ENCODE measurements around the gene BPGM.
"Not testable (repeated sequence)": the region's sequence is repeated elsewhere in the genome, so short reads cannot be mapped to it uniquely, and the experiment has no call there.

BPGM gene

GRCh38 chr7:134660961-134661376 lies 14.3 kb downstream of the BPGM start:
- Mint-ChIP-seq H3K9me3 (peaks cover 7% of the 10 kb centered on the region), H3K4me1 (ENCODE audit: low read depth) (peaks cover 10% of the 10 kb centered on the region), H3K27ac (no peak overlapping the region), H3K36me3 (ENCODE audit: low read depth) (peaks cover 62% of the 10 kb centered on the region), H3K4me3 (no peak overlapping the region), H3K27me3 (no peaks in the 10 kb centered on the region)
- intact Hi-C loops (cut with micrococcal nuclease): no loop called here

- Mint-ChIP-seq H3K9me3 (no peaks in the 10 kb centered on the region), H3K27me3 (no peaks in the 10 kb centered on the region), H3K27ac (no peak overlapping the region), H3K4me3 (no peak overlapping the region), H3K36me3 (ENCODE audit: low read depth) (peaks cover 68% of the 10 kb centered on the region), H3K4me1 (ENCODE audit: low read depth) (peaks cover 10% of the 10 kb centered on the region)
- intact Hi-C loops (cut with micrococcal nuclease): no loop called here
These were observed 15.7 kb downstream of the BPGM start for GRCh38 chr7:134662166-134662870.

GRCh38 chr7:134662871-134663205 lies 16.2 kb downstream of the BPGM start:
- Mint-ChIP-seq H3K9me3 (no peaks in the 10 kb centered on the region), H3K36me3 (ENCODE audit: low read depth) (peaks cover 68% of the 10 kb centered on the region), H3K4me1 (ENCODE audit: low read depth) (peaks cover 5% of the 10 kb centered on the region), H3K27me3 (no peaks in the 10 kb centered on the region), H3K4me3 (no peak overlapping the region), H3K27ac (no peak overlapping the region)
- intact Hi-C loops (cut with micrococcal nuclease): no loop called here

GRCh38 chr7:134665045-134665444 lies 18.4 kb downstream of the BPGM start:
- H3K27ac Mint-ChIP-seq; H3K4me3 Mint-ChIP-seq; H3K9me3 Mint-ChIP-seq; intact Hi-C loops (cut with micrococcal nuclease); H3K27me3 Mint-ChIP-seq: not testable (repeated sequence)
- peaks cover 50% of the 10 kb centered on the region for H3K36me3 Mint-ChIP-seq (ENCODE audit: low read depth)
- H3K4me1 Mint-ChIP-seq (ENCODE audit: low read depth): peaks cover 17% of the 10 kb centered on the region

- no peak overlapping the region for H3K27ac Mint-ChIP-seq
- H3K4me1 Mint-ChIP-seq (ENCODE audit: low read depth): peaks cover 14% of the 10 kb centered on the region
- no peaks in the 10 kb centered on the region for H3K27me3 Mint-ChIP-seq
- intact Hi-C loops (cut with micrococcal nuclease): no loop called here
- no peaks in the 10 kb centered on the region for H3K9me3 Mint-ChIP-seq
- H3K4me3 Mint-ChIP-seq: no peak overlapping the region
- peaks cover 28% of the 10 kb centered on the region for H3K36me3 Mint-ChIP-seq (ENCODE audit: low read depth)
These were observed 21.2 kb downstream of the BPGM start for GRCh38 chr7:134667899-134668298.

- Mint-ChIP-seq H3K9me3 (no peaks in the 10 kb centered on the region), H3K27ac (no peak overlapping the region), H3K27me3 (no peaks in the 10 kb centered on the region), H3K4me3 (no peak overlapping the region), H3K36me3 (ENCODE audit: low read depth) (peaks cover 15% of the 10 kb centered on the region), H3K4me1 (ENCODE audit: low read depth) (peaks cover 14% of the 10 kb centered on the region)
- intact Hi-C loops (cut with micrococcal nuclease): no loop called here
These were observed 22.7 kb downstream of the BPGM start for GRCh38 chr7:134669388-134669787.

- Mint-ChIP-seq H3K9me3 (no peaks in the 10 kb centered on the region), H3K4me1 (ENCODE audit: low read depth) (peaks cover 14% of the 10 kb centered on the region), H3K27ac (no peak overlapping the region), H3K4me3 (no peak overlapping the region), H3K36me3 (ENCODE audit: low read depth) (peaks cover 10% of the 10 kb centered on the region), H3K27me3 (no peaks in the 10 kb centered on the region)
- intact Hi-C loops (cut with micrococcal nuclease): no loop called here
These were observed 23.3 kb downstream of the BPGM start for GRCh38 chr7:134669845-134670373.

GRCh38 chr7:134671609-134672008 lies 25.0 kb downstream of the BPGM start:
- H3K4me3 Mint-ChIP-seq: no peak overlapping the region
- intact Hi-C loops (cut with micrococcal nuclease): no loop called here
- H3K9me3 Mint-ChIP-seq: no peaks in the 10 kb centered on the region
- peaks cover 14% of the 10 kb centered on the region for H3K4me1 Mint-ChIP-seq (ENCODE audit: low read depth)
- H3K36me3 Mint-ChIP-seq (ENCODE audit: low read depth): no peaks in the 10 kb centered on the region
- H3K27ac Mint-ChIP-seq: no peak overlapping the region
- H3K27me3 Mint-ChIP-seq: no peaks in the 10 kb centered on the region

- H3K27me3 Mint-ChIP-seq: no peaks in the 10 kb centered on the region
- no peaks in the 10 kb centered on the region for H3K9me3 Mint-ChIP-seq
- H3K4me1 Mint-ChIP-seq (ENCODE audit: low read depth): peaks cover 7% of the 10 kb centered on the region
- intact Hi-C loops (cut with micrococcal nuclease): no loop called here
- no peak overlapping the region for H3K4me3 Mint-ChIP-seq
- H3K27ac Mint-ChIP-seq: no peak overlapping the region
- H3K36me3 Mint-ChIP-seq (ENCODE audit: low read depth): peaks cover 10% of the 10 kb centered on the region
These were observed 27.8 kb downstream of the BPGM start for GRCh38 chr7:134674424-134674823.

GRCh38 chr7:134676743-134677142 lies 30.1 kb downstream of the BPGM start:
- Mint-ChIP-seq H3K27ac (peak overlapping the region; percentile 10), H3K4me1 (ENCODE audit: low read depth) (no peaks in the 10 kb centered on the region), H3K4me3 (no peak overlapping the region)

GRCh38 chr7:134678115-134678514 lies 31.5 kb downstream of the BPGM start:
- H3K36me3 Mint-ChIP-seq (ENCODE audit: low read depth): peaks cover 22% of the 10 kb centered on the region
- intact Hi-C loops (cut with micrococcal nuclease): no loop called here
- H3K9me3 Mint-ChIP-seq: no peaks in the 10 kb centered on the region
- H3K27ac Mint-ChIP-seq: no peak overlapping the region
- no peaks in the 10 kb centered on the region for H3K4me1 Mint-ChIP-seq (ENCODE audit: low read depth)
- no peaks in the 10 kb centered on the region for H3K27me3 Mint-ChIP-seq
- no peak overlapping the region for H3K4me3 Mint-ChIP-seq

More at GRCh38 chr7:134676743-134677142, 30.1 kb downstream of the BPGM start:
- Mint-ChIP-seq H3K36me3 (ENCODE audit: low read depth) (peaks cover 22% of the 10 kb centered on the region), H3K27me3 (no peaks in the 10 kb centered on the region), H3K9me3 (no peaks in the 10 kb centered on the region)
- intact Hi-C loops (cut with micrococcal nuclease): no loop called here

- Mint-ChIP-seq H3K9me3 (no peaks in the 10 kb centered on the region), H3K27me3 (no peaks in the 10 kb centered on the region), H3K4me1 (ENCODE audit: low read depth) (no peaks in the 10 kb centered on the region), H3K4me3 (no peak overlapping the region), H3K36me3 (ENCODE audit: low read depth) (peaks cover 22% of the 10 kb centered on the region), H3K27ac (no peak overlapping the region)
- intact Hi-C loops (cut with micrococcal nuclease): no loop called here
These were observed 32.4 kb downstream of the BPGM start for GRCh38 chr7:134679006-134679405.

- Mint-ChIP-seq H3K36me3 (ENCODE audit: low read depth) (peaks cover 15% of the 10 kb centered on the region), H3K9me3 (no peaks in the 10 kb centered on the region)
These were observed 37.5 kb downstream of the BPGM start for GRCh38 chr7:134684165-134684564.

GRCh38 chr7:134685250-134685649 lies 38.6 kb downstream of the BPGM start:
- peaks cover 6% of the 10 kb centered on the region for H3K36me3 Mint-ChIP-seq (ENCODE audit: low read depth)
- no peak overlapping the region for H3K27ac Mint-ChIP-seq
- intact Hi-C loops (cut with micrococcal nuclease): no loop called here
- no peak overlapping the region for H3K4me3 Mint-ChIP-seq
- peaks cover 5% of the 10 kb centered on the region for H3K4me1 Mint-ChIP-seq (ENCODE audit: low read depth)
- H3K9me3 Mint-ChIP-seq: no peaks in the 10 kb centered on the region
- peaks cover 7% of the 10 kb centered on the region for H3K27me3 Mint-ChIP-seq

More at GRCh38 chr7:134684165-134684564, 37.5 kb downstream of the BPGM start:
- H3K27ac Mint-ChIP-seq: no peak overlapping the region
- H3K27me3 Mint-ChIP-seq: peaks cover 7% of the 10 kb centered on the region
- intact Hi-C loops (cut with micrococcal nuclease): no loop called here
- no peak overlapping the region for H3K4me3 Mint-ChIP-seq
- no peaks in the 10 kb centered on the region for H3K4me1 Mint-ChIP-seq (ENCODE audit: low read depth)

- H3K9me3 Mint-ChIP-seq: no peaks in the 10 kb centered on the region
- no peak overlapping the region for H3K27ac Mint-ChIP-seq
- intact Hi-C loops (cut with micrococcal nuclease): loop anchor here (2.0 kb wide), 1 partner anchor 266 kb away; no protein-coding TSS in a partner anchor
- no peaks in the 10 kb centered on the region for H3K36me3 Mint-ChIP-seq (ENCODE audit: low read depth)
- H3K4me1 Mint-ChIP-seq (ENCODE audit: low read depth): peaks cover 20% of the 10 kb centered on the region
- no peak overlapping the region for H3K4me3 Mint-ChIP-seq
- H3K27me3 Mint-ChIP-seq: peaks cover 7% of the 10 kb centered on the region
These were observed 40.1 kb downstream of the BPGM start for GRCh38 chr7:134686786-134687185.
